Hematopoietic multipotent progenitor cell treated with erythropoietin and hydrocortisone succinate and interleukin-3 and kit ligand, for 17 days (in vitro differentiated cells): ENCODE data around the gene DNMT1.
A peak's percentile ranks its signal among the peaks of the same experiment; 100 is the strongest.
"Not testable (repeated sequence)": the region's sequence is repeated elsewhere in the genome, so short reads cannot be mapped to it uniquely, and the experiment has no call there.

ENCODE experiments used
- DNase-seq: peaks from one replicate; pipeline ENCODE4 v3.0.0-alpha.2; 2015; ENCODE audit warnings: low spot score

DNMT1 gene

DNA sequence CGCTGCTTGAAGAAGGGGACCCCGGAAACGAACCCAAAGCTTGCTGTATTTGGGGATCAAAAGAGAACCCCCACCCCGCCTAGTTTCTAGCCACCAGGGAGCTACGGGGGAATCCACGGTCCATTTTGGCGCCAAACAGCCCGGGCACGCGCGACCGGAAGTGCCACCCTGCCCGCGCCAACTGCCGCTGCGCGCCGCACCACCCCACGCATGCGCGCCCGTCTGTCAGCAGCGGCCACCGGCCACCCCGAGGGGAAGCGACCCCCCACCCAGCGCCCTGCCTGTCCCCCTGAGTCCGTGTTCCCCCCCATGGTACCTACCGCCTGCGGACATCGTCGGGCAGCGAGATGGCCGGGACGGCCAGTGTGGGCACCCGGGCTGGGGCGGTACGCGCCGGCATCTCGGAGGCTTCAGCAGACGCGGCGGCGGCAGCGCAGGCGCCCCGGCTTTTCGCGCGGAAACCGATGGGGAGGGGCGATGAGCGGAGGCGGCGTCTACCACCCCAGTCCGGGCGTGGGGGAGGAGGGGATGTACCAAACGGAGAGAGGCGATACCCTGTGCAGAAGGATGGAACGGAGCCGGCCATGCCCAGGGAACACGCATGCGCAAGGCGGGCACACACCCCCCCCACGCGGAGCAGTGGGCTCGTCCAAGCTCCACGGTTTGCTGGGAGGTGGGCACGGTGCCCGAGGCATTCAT, at the start of gene DNMT1:
Gene DNMT1 (minus strand): TSS at position 454 of the 699 bp plus-strand sequence. CDS start 54 bp downstream, at position 400.
- peak; percentile 82 for DNase-seq

DNA sequence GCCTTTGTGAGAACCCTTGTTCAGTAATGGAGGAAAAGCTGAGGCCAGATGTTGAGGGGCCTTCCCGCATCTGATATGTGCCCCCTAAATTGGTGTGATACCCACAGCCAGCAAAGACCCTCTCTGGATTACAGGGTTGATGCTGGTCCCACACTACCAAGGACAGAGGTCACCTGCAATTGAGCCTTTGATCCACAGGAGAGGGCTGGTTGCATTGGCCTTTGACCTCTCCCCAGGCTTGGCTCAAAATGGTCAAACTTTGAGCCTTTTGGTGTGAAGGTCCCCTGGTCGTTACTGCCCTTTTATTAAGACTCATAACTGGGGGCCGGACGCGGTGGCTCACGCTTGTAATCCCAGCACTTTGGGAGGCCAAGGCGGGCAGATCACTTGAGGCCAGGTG, 48.9 kb upstream of the DNMT1 start:
- no peak for DNase-seq

DNA sequence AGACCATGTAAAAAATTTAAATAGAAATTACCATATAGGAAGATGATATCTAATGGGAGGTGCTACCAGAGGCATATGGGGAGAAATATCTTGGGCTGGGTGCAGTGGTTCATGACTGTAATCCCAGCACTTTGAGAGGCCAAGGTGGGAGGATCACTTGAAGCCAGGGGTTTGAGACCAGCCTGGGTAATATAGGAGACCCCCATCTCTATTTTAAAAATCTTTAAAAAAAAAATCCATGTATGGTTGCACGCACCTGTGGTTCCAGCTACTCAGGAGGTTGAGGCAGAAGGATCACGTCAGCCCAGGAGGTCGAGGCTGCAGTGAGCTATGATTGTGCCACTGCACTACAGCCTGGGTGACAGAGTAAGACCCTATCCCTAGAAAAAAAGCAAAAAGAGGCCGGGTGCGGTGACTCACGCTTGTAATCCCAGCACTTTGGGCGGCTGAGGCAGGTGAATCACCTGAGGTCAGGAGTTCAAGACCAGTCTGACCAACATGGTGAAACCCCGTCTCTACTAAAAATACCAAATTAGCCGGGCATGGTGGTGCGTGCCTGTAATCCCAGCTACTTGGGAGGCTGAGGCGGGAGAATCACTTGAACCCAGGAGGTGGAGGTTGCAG, 47.2 kb upstream of the DNMT1 start:
- DNase-seq, result not testable (repeated sequence)

DNA sequence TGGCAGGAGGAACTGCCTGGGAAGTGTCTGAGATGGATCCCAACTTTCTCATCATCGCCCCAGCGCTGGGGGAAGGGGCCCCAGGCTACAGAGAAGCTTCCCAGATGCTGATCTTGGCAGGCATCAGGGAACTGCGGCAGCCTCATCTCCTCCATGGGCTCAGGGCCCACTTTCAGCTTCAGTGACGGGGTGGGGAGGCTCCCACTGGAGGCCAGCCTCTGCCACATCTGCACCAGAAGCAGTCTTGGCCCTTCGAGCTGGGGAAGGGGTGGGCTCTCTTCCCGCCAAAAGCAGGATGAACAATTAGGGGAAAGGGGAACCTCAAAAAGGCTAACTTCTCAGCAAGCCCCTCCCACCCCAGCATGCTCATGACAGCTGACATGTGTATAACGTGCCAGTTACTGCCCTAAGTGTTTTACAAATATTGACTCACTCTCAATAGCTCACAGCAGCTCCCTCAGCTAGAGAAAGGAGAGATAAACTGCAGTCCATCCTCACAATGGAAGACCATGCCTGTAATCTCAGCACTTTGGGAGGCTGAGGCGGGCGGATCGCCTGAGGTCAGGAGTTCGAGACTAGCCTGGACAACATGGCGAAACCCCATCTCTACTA, 43.5 kb upstream of the DNMT1 start:
- DNase-seq, result no peak

DNA sequence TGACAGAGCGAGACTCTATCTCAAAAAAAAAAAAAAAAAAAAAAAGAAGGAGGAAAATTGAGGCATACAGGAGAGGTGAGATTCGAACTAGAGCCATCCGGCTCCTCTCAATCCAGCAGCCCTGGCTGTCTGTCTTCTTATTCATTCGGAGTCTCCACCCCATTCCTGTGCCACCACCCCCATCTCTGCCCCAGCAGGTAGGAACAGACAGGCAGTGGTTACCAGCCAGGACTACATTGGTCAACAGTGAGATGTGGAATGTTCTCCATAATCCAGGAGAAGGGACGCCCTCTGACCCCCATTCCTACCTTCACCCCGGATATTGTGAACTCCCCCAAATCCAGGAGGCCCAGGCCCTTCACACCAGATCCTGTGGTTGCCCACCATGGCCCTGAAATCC, 42.9 kb upstream of the DNMT1 start:
- no peak for DNase-seq

DNA sequence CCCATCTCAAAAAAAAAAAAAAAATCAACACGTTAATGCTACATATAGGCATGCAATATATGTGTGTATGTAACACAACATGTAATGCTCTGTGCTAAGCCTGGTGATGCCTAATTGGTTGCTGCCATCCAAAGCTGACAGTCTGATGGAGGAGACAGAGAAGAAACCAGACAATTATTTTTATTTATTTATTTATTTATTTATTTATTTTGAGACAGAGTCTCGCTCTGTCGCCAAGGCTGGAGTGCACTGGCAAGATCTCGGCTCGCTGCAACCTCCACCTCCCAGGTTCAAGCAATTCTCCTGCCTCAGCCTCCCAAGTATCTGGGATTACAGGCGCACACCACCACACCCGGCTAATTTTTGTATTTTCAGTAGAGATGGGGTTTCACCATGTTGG, 40.7 kb upstream of the DNMT1 start:
- DNase-seq, result not testable (repeated sequence)

DNA sequence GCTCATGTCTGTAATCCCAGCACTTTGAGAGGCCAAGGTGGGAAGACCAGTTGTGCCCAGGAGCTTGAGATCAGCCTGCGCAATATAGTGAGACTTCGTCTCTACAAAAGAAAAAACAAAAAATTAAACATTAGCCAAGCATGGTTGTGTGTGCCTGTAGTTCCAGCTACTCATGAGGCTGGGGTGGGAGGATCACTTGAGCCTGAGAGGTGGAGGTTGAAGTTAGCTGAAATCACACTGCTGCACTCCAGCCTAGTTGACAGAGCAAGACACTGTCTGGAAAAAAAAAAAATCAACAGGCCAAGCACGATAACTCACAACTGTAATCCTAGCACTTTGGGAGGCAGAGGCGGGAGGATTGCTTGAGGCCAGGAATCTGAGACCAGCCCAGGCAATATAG, 40.2 kb upstream of the DNMT1 start:
- no peak for DNase-seq

DNA sequence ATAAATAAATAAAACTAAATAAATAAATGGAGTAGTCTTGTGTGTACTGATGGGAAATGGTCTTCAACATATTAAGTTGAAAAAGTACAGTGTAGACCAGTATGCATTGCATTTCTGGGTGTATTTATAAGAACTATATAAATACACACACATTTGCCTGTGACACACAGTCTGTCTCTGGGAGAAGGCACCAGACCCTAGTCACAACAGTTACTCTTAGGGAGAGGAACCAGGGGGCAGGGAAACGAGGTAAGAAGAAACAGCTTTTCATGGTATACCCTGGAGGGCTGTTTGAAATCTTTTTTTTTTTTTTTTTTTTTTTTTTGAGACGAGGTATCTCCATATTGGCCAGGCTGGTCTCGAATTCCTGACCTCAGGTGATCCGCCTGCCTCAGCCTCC, 39.2 kb upstream of the DNMT1 start:
- DNase-seq, result no peak

DNA sequence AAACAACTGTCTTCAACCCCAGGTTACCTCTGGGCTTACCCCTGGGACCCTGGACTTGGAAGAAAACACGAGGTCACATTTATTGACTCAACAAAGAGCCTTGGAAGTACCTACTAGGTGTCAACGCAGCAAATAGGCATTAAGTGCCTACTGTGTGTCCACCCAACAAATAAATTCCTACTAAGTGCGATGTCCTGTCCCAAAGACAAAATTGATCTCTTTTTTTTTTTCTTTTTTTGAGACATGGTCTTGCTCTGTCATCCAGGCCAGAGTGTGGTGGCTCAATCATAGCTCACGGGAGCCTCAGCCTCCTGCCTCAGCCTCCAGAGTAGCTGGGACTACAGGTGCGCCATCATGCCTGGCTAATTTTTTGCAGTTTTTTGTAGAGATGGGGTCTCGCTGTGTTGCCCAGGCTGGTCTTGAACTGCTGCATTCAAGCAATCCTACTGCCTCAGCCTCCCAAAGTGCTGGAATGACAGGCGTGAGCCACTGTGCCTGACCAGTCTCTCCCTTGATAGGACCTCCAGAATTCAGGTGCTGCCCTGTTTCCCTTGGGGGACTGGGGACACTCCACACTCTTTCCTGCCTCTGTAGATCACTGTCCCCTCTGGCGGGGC, 37.0 kb upstream of the DNMT1 start:
- no peak for DNase-seq

DNA sequence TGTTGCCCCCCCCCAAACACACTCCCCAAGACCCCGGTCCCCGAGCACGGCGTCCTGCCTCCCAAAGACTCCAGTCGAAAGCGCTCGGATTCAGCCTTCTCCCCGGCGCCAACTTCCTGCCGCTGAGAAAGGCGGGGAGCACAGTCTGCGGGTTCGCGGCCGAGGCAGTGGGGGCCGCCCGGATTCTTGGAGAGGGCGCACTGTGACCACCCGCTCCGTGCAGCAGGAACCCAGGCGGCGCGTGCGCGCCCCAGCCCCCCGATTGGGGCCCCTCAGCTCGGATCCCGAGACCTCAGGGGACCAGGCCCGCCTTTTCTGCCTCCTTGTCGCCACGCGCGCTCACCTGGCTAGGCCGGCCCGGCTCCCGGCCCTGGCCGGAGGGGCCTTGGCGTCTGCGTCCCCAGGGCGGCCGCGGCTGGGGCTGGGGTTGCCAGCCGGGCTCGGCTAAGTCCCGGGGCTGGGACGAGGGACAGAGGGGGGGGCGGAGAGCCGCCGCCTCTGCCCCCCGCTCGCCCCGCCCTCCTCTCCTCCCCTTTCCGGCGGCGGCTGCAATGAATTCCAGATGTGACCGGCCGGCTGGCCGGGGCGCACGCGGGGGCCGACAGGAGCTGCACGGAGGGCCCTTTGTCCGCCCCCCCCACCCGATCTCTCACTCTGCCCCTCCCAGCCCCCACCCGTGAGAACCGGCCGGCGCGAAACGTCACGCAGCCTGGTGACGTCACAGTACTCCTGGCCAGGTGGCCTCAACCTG, 36.3 kb upstream of the DNMT1 start, which contains the start of gene S1PR2:
Gene S1PR2 (minus strand): TSS at position 471 of the 751 bp plus-strand sequence. CDS start 6,426 bp downstream, outside the sequence.
- DNase-seq, result no peak

DNA sequence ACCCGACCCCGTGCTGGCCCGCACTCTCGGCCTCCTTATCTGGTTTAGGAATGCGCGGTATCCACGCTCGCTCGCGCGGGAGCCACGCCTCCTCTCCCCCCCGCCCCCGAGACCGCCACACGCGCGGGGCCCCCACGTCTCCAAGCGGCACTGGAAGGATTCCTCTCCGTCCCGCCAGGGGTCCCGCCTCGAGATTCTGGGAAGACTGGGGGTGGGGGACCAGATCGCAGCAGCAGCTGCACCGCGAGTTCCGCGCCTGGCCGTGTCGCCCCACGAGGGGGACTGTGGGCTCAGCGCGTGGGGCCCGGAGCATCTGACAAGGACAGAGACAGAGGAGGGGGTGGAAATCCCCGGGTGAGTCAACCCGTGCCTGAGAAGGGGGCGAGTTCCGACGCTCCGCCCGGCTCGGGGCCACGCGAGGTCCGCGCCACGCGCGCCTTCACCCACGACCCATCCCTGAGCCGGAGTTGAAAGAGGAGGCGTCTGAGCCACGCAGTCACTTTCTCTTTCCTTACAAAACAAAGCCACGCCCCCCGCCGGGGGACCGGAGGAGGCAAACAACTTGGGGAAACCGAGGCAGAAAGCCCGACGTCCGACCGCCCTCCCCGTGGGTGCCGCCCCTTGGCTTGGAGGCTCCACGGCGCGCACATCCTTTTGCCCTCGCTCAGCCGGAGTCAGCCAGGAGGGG, 35.6 kb upstream of the DNMT1 start:
- DNase-seq, result no peak

DNA sequence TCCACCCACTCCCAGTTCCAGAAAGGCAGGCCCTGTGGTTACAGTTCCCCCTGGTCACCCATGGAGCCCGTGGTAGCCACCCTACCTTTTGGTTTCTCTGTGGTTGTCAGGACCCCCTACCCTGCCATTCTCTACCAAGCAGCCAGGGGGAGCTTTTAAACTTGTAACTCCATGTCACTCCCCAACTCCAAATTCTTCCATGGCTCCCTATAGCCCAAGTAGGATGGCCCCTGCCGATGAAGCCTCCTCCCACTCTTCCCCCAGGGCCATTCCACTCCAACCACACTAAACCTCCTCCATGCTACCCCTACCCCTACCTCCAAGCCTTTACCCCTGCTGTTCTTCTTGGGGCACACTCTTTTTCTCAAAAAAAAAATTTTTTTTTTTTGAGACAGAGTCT, 34.2 kb upstream of the DNMT1 start:
- peak; percentile 13 for DNase-seq

DNA sequence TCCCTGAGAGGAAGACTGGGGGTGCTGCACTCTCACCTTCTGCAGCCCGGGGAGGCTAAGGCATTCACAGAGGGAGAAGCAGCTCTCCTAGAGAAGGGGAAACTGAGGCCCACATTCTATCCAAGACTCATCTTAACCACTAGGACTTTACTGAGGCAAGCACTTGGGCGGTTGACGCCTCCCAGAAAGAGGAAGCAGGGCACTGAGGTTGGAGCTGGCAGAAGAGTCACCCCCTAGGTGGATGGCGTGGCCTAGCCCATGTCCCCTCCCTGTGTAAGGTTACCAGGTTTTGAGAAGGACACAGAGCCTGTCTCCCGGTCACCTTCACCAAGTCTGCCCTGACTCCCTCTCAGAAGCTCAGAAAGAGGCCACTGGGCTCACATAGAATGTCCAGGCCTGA, 33.6 kb upstream of the DNMT1 start:
- no peak for DNase-seq

DNA sequence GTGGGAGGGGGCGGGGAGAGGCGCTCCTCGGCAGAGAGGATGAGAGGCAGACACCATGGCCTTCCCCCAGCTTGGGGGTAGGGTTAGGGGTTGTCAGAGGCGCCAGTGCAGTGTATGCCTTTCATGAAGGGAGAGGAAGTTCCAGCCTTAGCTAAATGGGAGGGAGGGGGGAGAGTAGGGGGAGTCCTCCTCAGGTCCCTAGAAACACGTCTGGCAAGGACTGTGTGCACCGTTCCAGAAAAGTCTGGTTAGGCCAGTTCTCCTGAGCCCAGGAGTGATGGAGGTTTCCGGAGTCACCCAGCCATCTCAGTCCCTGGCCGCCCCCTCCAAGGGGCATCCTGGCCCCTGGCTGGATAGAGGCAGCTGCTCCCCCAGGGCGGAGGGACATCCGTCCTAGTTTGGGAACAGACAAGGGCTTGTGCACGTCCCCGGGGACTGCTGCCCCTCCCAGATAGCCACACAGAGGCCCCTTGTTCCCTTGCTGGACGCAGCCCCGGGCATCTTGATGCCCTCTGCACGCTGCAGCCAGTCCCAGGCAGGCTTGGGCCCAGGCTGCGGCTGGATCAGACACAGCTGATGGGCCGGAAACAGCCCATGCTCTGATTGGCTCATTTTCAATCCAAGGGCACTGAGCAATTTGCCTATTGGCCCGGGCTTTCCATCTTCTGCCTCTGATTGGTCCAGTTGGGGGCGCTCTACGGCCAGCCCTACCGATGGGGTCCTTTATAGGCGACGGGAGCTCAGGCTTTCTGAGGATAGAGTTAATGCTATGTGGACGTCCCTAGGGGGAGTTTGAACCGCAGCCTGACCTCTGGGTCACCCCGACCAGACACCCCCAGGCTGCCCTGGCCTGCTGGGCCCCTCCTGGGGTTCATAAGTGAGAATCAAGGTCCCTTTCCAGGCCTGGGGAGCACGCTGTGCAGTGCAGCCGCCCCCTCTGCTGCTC, 32.5 kb upstream of the DNMT1 start:
- no peak for DNase-seq

DNA sequence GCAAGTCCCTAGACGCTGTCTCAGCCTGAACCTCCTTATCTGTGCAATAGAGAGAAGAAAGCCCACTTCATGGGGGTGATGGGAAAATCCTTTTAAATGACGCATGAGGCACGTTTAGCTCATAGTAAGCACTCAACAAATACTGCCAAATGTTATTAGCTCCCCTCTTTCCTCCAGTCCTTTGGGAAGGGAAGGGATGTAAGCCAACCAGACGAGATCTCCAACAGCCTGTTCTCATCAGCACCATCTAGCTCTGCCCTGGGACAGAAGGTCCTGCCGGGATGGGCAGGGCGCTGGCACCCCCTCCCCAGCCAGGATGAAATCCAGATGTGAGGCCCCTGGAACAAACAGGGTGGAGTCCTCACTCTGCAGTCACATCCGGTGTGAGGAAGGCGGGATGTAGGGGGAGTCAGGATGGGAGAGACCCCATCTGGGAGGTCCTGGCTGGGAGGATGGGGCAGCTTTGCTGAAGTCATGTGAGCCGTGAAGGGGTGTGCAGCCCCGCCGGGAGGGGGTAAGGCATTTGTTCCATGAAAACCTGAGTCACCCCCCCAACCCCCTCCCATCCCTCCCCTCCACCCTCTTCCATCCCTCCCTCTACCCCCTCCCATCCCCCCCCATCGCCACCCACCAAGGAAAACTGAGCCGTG, 31.7 kb upstream of the DNMT1 start:
- no peak for DNase-seq

DNA sequence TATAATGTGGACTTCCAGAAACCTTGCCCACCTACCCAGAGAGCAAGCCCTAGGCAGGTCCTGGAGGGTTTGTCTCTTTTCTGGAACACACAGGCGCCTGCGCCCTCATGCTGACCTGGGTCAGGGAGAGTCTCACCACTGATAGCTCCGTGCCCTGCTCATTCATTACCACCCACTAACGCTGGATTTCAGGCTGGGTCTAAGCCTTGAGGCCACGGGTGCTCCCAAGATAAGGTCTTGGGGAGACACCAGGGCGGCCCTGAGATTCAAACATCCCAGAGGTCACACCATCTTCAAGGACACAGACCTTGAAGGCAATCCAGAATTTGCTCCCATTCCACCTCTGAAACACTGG, 31.2 kb upstream of the DNMT1 start:
- no peak for DNase-seq

DNA sequence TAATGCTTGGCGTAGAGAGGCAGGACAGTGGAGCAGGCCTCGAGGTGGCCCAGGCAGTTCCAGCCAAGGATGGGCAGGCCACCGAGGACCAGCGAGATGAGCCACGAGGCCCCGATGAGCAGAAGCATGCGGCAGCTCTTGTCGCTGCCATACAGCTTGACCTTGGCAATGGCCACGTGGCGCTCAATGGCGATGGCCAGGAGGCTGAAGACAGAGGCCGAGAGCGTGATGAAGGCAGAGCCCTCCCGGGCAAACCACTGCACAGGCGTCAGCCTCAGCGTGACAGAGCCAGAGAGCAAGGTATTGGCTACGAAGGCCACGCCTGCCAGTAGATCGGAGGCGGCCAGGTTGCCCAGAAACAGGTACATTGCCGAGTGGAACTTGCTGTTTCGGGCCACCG, 29.6 kb upstream of the DNMT1 start:
- DNase-seq, result no peak

DNA sequence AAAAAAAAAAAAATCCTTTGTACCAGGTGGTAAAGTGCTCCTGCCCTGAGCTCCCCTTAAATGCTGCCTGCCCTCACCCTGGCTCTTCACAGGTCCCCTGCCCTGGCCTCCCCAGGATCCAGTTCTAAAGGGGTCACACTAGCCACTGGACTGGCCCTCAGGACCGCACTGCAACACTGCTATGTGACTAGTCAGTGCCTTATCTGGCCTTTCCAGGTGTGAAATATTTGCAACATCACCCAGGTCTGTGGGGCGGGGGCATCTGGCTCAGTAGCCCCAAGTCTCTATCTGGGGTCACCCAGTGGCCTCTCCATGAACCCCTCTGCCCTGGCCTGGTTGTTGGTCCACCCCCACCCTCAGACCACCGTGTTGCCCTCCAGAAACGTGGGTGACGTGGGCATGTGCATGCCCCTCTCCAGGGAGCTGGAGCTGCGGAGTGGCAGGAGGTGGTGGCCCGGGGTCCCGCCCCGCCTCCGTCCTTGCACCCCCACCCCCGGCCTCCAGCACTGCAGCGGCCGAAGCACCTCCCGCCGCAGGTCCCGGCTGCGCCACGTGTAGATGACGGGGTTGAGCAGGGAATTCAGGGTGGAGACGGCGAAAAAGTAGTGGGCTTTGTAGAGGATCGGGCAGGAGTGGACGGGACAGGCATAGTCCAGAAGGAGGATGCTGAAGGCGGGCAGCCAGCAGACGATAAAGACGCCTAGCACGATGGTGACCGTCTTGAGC, 28.9 kb upstream of the DNMT1 start:
- no peak for DNase-seq

DNA sequence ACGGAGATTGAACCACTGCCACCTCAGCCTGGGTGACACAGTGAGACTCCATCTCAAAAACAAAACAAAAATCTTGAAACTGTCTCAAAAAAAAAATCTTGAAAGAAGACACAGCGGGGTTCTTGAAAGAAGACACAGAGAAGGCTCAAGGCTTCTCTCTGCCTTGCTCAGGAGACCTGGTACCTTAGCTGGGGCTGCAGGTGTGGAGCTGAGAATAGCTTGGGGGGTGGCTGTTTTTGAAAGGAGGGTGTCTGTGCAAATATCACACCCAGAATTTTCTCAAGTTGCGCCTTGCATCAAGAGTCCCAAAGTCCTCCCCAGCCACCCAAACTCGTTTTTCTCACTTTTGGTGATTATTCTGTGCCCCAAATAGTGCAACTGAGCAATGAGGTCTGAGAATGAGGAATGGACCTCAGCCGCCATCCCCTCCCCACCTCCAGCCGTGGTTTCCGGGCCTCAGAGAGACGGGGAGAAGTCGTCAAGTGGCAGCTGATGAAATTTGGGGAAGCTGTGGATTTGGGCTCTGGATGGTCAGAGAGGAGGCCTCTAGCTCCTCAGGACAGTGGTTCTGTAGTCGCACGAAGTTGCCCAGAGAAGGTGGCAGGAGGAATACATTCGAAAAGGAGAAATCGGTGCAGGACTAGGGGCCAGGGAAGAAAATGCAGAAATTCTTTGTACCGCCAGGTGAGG, 27.6 kb upstream of the DNMT1 start:
- no peak for DNase-seq
